IMR-90 (cell line): ENCODE measurements around the gene ABCA12. TPM values are rescaled to one million over a fixed set of nuclear protein-coding genes. Genes with fewer than 3 reads are reported as not detected.
A peak's percentile ranks its signal among the peaks of the same experiment; 100 is the strongest.

Experiments used
- ATAC-seq: fragments of 200-7000 bp; cut with Tn5 transposase; 2 replicates; pipeline ENCODE4 v1.9.1; 2020; ENCODE audit warnings: low read depth, mild to moderate bottlenecking, moderate library complexity
- BruUV-seq: library from RNA; stranded (reverse); fragments of 400-500 nt; replicated peaks from 2 replicates; lab custom pipeline; 2021; lab: Mats Ljungman, UMichigan
- CTCF ChIA-PET: fragments of 300-600 bp; formaldehyde crosslinking; extraction: SDS; loops from one replicate; lab custom pipeline; 2021; ENCODE audit warnings: antibody characterized with exemption; lab: Yijun Ruan, JAX
- POLR2A ChIA-PET: fragments of 300-600 bp; sonication (Branson Sonifier 250); formaldehyde crosslinking; loops from one replicate; lab custom pipeline; 2022; ENCODE audit warnings: antibody characterized with exemption; ENCODE audit not compliant: unreplicated experiment; lab: Charles Lee
- DNase-seq: peaks from one replicate; pipeline ENCODE4 v3.0.0; 2013
- H2AFZ ChIP-seq: replicated peaks from 2 replicates; pipeline ENCODE3; 2013; ENCODE audit warnings: low read length, mild to moderate bottlenecking; ENCODE audit not compliant: poor library complexity
- H2AK5ac ChIP-seq: 2 replicates; pipeline ENCODE4 v1.6.1; 2013; ENCODE audit warnings: low read depth, low read length, inconsistent platforms
- H2AK9ac ChIP-seq: replicated peaks from 2 replicates; pipeline ENCODE3; 2013; ENCODE audit warnings: mild to moderate bottlenecking, low read depth, low read length, moderate library complexity; ENCODE audit not compliant: poor library complexity
- H2BK120ac ChIP-seq: 2 replicates; pipeline ENCODE4 v1.6.1; 2013; ENCODE audit warnings: low read depth, low read length, inconsistent platforms
- H2BK15ac ChIP-seq: 3 replicates; pipeline ENCODE4 v1.6.1; 2013; ENCODE audit warnings: low read depth, low read length, inconsistent platforms
- H2BK20ac ChIP-seq: 2 replicates; pipeline ENCODE4 v1.6.1; 2013; ENCODE audit warnings: low read depth, mild to moderate bottlenecking, inconsistent platforms, low read length, moderate library complexity
- H2BK5ac ChIP-seq: 2 replicates; pipeline ENCODE4 v1.6.1; 2013; ENCODE audit warnings: mild to moderate bottlenecking, low read depth, low read length, inconsistent platforms; ENCODE audit not compliant: poor library complexity, severe bottlenecking
- H3K14ac ChIP-seq: replicated peaks from 2 replicates; pipeline ENCODE4 v1.6.1; 2013; ENCODE audit warnings: low read depth, low read length, inconsistent platforms
- H3K18ac ChIP-seq: 2 replicates; pipeline ENCODE4 v1.6.1; 2013; ENCODE audit warnings: low read depth, low read length, control low read depth
- H3K23ac ChIP-seq: 2 replicates; pipeline ENCODE4 v1.6.1; 2013; ENCODE audit warnings: low read depth, low read length, inconsistent platforms
- H3K27ac ChIP-seq: 2 replicates; pipeline ENCODE4 v1.5.1; 2013; ENCODE audit warnings: mild to moderate bottlenecking, control low read depth, low read length; ENCODE audit not compliant: insufficient read depth
- H3K27me3 ChIP-seq: 2 replicates; pipeline ENCODE4 v1.6.1; 2013; ENCODE audit warnings: low read length; ENCODE audit not compliant: control insufficient read depth, insufficient read depth
- H3K36me3 ChIP-seq: 2 replicates; pipeline ENCODE4 v1.6.1; 2013; ENCODE audit warnings: low read length, mixed read lengths; ENCODE audit not compliant: control insufficient read depth, insufficient read depth
- H3K4ac ChIP-seq: 2 replicates; pipeline ENCODE4 v1.6.1; 2013; ENCODE audit warnings: low read depth, low read length, inconsistent platforms
- H3K4me1 ChIP-seq: 2 replicates; pipeline ENCODE4 v1.6.1; 2013; ENCODE audit warnings: low read length, mixed read lengths; ENCODE audit not compliant: control insufficient read depth, insufficient read depth
- H3K4me2 ChIP-seq: 2 replicates; pipeline ENCODE4 v1.6.1; 2013; ENCODE audit warnings: low read depth, mild to moderate bottlenecking, control low read depth, low read length, moderate library complexity
- H3K4me3 ChIP-seq: 2 replicates; pipeline ENCODE4 v1.5.1; 2013; ENCODE audit warnings: low read depth, mild to moderate bottlenecking, control low read depth, low read length, moderate library complexity; ENCODE audit not compliant: insufficient read depth
- H3K56ac ChIP-seq: 2 replicates; pipeline ENCODE4 v1.6.1; 2013; ENCODE audit warnings: low read length, inconsistent platforms; ENCODE audit not compliant: insufficient read depth; ENCODE audit errors: extremely low read depth
- H3K79me1 ChIP-seq, 2 experiments: 2 replicates each; pipeline ENCODE4 v1.6.1; 2013; ENCODE audit warnings: low read length in 2 of 2, inconsistent platforms in 1 of 2, low read depth in 1 of 2
- H3K9ac ChIP-seq: 2 replicates; pipeline ENCODE4 v1.6.1; 2013; ENCODE audit warnings: low read depth, low read length, control low read depth
- H3K9me1 ChIP-seq: 2 replicates; pipeline ENCODE4 v1.6.1; 2013; ENCODE audit warnings: low read length, inconsistent platforms; ENCODE audit not compliant: insufficient read depth
- H3K9me3 ChIP-seq: 2 replicates; pipeline ENCODE4 v1.6.1; 2013; ENCODE audit warnings: low read length; ENCODE audit not compliant: control insufficient read depth, insufficient read depth
- H4K20me1 ChIP-seq: 2 replicates; pipeline ENCODE4 v1.6.1; 2013; ENCODE audit warnings: low read length, inconsistent platforms; ENCODE audit not compliant: insufficient read depth
- H4K5ac ChIP-seq: 2 replicates; pipeline ENCODE4 v1.6.1; 2013; ENCODE audit warnings: mild to moderate bottlenecking, low read depth, low read length, control low read depth
- H4K8ac ChIP-seq, 2 experiments: 2 replicates each; pipeline ENCODE4 v1.6.1; 2013; ENCODE audit warnings: low read depth in 2 of 2, low read length in 2 of 2, control low read depth in 1 of 2, inconsistent platforms in 1 of 2
- H4K91ac ChIP-seq: 2 replicates; pipeline ENCODE4 v1.6.1; 2013; ENCODE audit warnings: low read depth, low read length, inconsistent platforms; ENCODE audit not compliant: insufficient read depth
- BHLHE40 ChIP-seq: fragments of 150-350 bp; IDR thresholded peaks from 2 replicates; pipeline ENCODE4 v1.6.1; 2016; ENCODE audit warnings: mild to moderate bottlenecking, low read depth, low read length
- CEBPB ChIP-seq: IDR thresholded peaks from 2 replicates; pipeline ENCODE4 v1.6.1; 2012; ENCODE audit warnings: low read depth, low read length, improper control_type of control experiment
- CHD1 ChIP-seq: IDR thresholded peaks from 2 replicates; pipeline ENCODE4 v1.6.1; 2012; ENCODE audit warnings: low read depth, low read length, improper control_type of control experiment
- CTCF ChIP-seq: conservative IDR thresholded peaks from 2 replicates; pipeline ENCODE4 v1.5.1; 2012; ENCODE audit warnings: mild to moderate bottlenecking, low read depth, low read length, improper control_type of control experiment
- ELK1 ChIP-seq: fragments of 150-350 bp; IDR thresholded peaks from 2 replicates; pipeline ENCODE4 v1.6.1; 2016; ENCODE audit warnings: low read depth, mild to moderate bottlenecking, low read length, moderate library complexity, borderline replicate concordance
- FOS ChIP-seq: fragments of 150-350 bp; IDR thresholded peaks from 2 replicates; pipeline ENCODE4 v1.6.1; 2016; ENCODE audit warnings: low read depth, low read length
- MAFK ChIP-seq: IDR thresholded peaks from 2 replicates; pipeline ENCODE4 v1.6.1; 2012; ENCODE audit warnings: low read depth, low read length, improper control_type of control experiment
- MAZ ChIP-seq: IDR thresholded peaks from 2 replicates; pipeline ENCODE4 v1.6.1; 2012; ENCODE audit warnings: low read depth, mild to moderate bottlenecking, low read length, improper control_type of control experiment, moderate library complexity, borderline replicate concordance
- MXI1 ChIP-seq: IDR thresholded peaks from 2 replicates; pipeline ENCODE4 v1.6.1; 2012; ENCODE audit warnings: low read depth, mild to moderate bottlenecking, low read length, moderate library complexity, borderline replicate concordance
- NFE2L2 ChIP-seq: fragments of 150-350 bp; IDR thresholded peaks from 2 replicates; pipeline ENCODE4 v1.6.1; 2016; ENCODE audit warnings: low read depth, mild to moderate bottlenecking, low read length
- POLR2A ChIP-seq: IDR thresholded peaks from 2 replicates; pipeline ENCODE4 v1.6.1; 2012; ENCODE audit warnings: mild to moderate bottlenecking, low read depth, low read length
- RFX5 ChIP-seq: IDR thresholded peaks from 2 replicates; pipeline ENCODE4 v1.8.0; 2012; ENCODE audit warnings: low read depth, mild to moderate bottlenecking, low read length, moderate library complexity
- SMC3 ChIP-seq: fragments of 150-350 bp; IDR thresholded peaks from 2 replicates; pipeline ENCODE4 v1.6.1; 2016; ENCODE audit warnings: low read depth, mild to moderate bottlenecking, antibody characterized with exemption, low read length, moderate library complexity
- USF2 ChIP-seq: fragments of 150-350 bp; IDR thresholded peaks from 2 replicates; pipeline ENCODE4 v1.6.1; 2017; ENCODE audit warnings: mild to moderate bottlenecking, antibody characterized with exemption, low read length, low read depth
- WGBS, 2 experiments: methylation state at CpG; one replicate each; pipeline versions ENCODE4 v1.1.5 to v1.1.7; 2013; ENCODE audit warnings: missing lambda C conversion rate in 2 of 2; ENCODE audit not compliant: insufficient read length in 1 of 2; ENCODE audit errors: extremely low coverage in 2 of 2; 5-methylcytosine and 5-hydroxymethylcytosine counted together
- dilution Hi-C: fragments of 300-500 bp; cut with HindIII; formaldehyde crosslinking; loops from one replicate; pipeline ENCODE4 v1.14.3; 2018; ENCODE audit warnings: low sequenced_read_pairs; ENCODE audit not compliant: unreplicated experiment
- in situ Hi-C: fragments of 300-500 bp; cut with MboI; formaldehyde crosslinking; loops from 3 replicates; pipeline ENCODE4 v1.14.3; 2019; ENCODE audit warnings: low sequenced_read_pairs, inconsistent platforms, mixed read lengths
- intact Hi-C: fragments of 100-400 bp; cut with micrococcal nuclease; formaldehyde crosslinking; loops from 2 replicates; pipeline ENCODE4 v1.10.0; 2022
- polyA plus RNA-seq, 3 experiments: library from polyadenylated mRNA; depleted of rRNA; stranded (reverse); fragments of >200 nt; gene quantifications; 2 replicates each; pipeline ENCODE4 v1.2.3, GENCODE V29; 2012; ENCODE audit warnings: low replicate concordance in 1 of 3
- total RNA-seq: library from RNA; depleted of rRNA; stranded (reverse); fragments of >200 nt; gene quantifications from 2 replicates; pipeline ENCODE4 v1.2.3, GENCODE V29; 2012

The ABCA12 gene
- total and polyA plus RNA-seq, 2 of the 4 experiments (the other 2 are of a cell fraction): under 0.01 TPM; not detected in 1

- peak overlapping the region; percentile 80; the same call in 1 of the 2 replicates for H4K5ac ChIP-seq
- no peak for TF ChIP-seq POLR2A
- TF ChIP-seq MAZ: no peak
- no peak for TF ChIP-seq BHLHE40
- no peak for TF ChIP-seq MXI1
- no peak for TF ChIP-seq CEBPB
- TF ChIP-seq MAFK: no peak
- no peak for TF ChIP-seq RFX5
- no peak for TF ChIP-seq ELK1
- TF ChIP-seq SMC3: no peak
- TF ChIP-seq CTCF: no peak
- no peak for TF ChIP-seq NFE2L2
- TF ChIP-seq FOS: no peak; the same call in 1 of the 2 replicates
- no peak for TF ChIP-seq USF2
- TF ChIP-seq CHD1: no peak
Observed at GRCh38 chr2:215137741-215138340, 585 bp downstream of the ABCA12 start.

More at GRCh38 chr2:215137741-215138340, 585 bp downstream of the ABCA12 start:
- intact Hi-C loops (no loop called here), in situ Hi-C loops (no loop called here), dilution Hi-C loops (no loop called here)
- no peak overlapping the region for H3K4ac ChIP-seq
- no peaks in the 10 kb centered on the region; the same call in 1 of the 2 replicates for H3K27me3 ChIP-seq
- peak overlapping the region; percentile 88 for H2BK120ac ChIP-seq
- peak overlapping the region; percentile 44; the same call in 1 of the 2 replicates for H3K27ac ChIP-seq
- H2AFZ ChIP-seq: peak overlapping the region; percentile 43
- H3K9me3 ChIP-seq: no peaks in the 10 kb centered on the region
- peak overlapping the region; percentile 28; the same call in 1 of the 2 replicates for H2AK5ac ChIP-seq
- POLR2A ChIA-PET: interaction anchor here (0.5 to 0.6 kb wide), 2 partner anchors 141 to 142 kb away, joined by 3 to 4 read pairs; no protein-coding TSS in a partner anchor
- no peaks in the 10 kb centered on the region for H3K9me1 ChIP-seq
- peak overlapping the region; percentile 45; the same call in 1 of the 2 replicates for H4K91ac ChIP-seq
- peak overlapping the region; percentile 66; the same call in 1 of the 2 replicates for H3K4me2 ChIP-seq
- H3K18ac ChIP-seq: peak overlapping the region; percentile 76
- ATAC-seq (peak; percentile 78), DNase-seq (peak; percentile 42)
- CTCF ChIA-PET: interaction anchor here (0.7 kb wide), 1 partner anchor 187 kb away, joined by 3 read pairs; no protein-coding TSS in a partner anchor
- no peak overlapping the region for H3K4me3 ChIP-seq
- H3K14ac ChIP-seq: 0 out of 2 replicates have a peak overlapping the region, but pooled peaks have one; percentile 51
- H4K8ac ChIP-seq: peak overlapping the region in 1 of 2 experiments; percentile 73; a peak in 1 of 4 replicates
- H3K4me1 ChIP-seq: peaks cover 3% of the 10 kb centered on the region; the same call in 1 of the 2 replicates
- H2AK9ac ChIP-seq: peak overlapping the region; percentile 55
- WGBS, 2 experiments: 83% methylated on average over 1 of the region's 6 CpGs; no CpG with 5 or more reads in 1 of the 2 experiments
- BruUV-seq: no TSS peak
- H2BK5ac ChIP-seq: peak overlapping the region; percentile 50
- H3K36me3 ChIP-seq: no peaks in the 10 kb centered on the region
- no peak overlapping the region for H3K9ac ChIP-seq
- no peak overlapping the region for H3K23ac ChIP-seq
- H2BK15ac ChIP-seq: no peak overlapping the region
- H4K20me1 ChIP-seq: no peaks in the 10 kb centered on the region
- peak overlapping the region; percentile 67 for H2BK20ac ChIP-seq
- no peaks in the 10 kb centered on the region for H3K79me1 ChIP-seq
- 0 out of 2 replicates have a peak overlapping the region, but pooled peaks have one; percentile 17 for H3K56ac ChIP-seq
